HCT116 (cell line): Measurements from ENCODE around the gene KATNIP. TPM values are rescaled to one million over a fixed set of nuclear protein-coding genes. Genes with fewer than 3 reads are reported as not detected.

Experiments used
- ATAC-seq: fragments of 200-7000 bp; cut with Tn5 transposase; 2 replicates; pipeline ENCODE4 v1.9.1; 2020; ENCODE audit warnings: mild to moderate bottlenecking, moderate library complexity
- BruUV-seq: library from RNA; stranded (reverse); fragments of 400-500 nt; replicated peaks from 2 replicates; lab custom pipeline; 2021; lab: Mats Ljungman, UMichigan
- CTCF ChIA-PET: fragments of 300-600 bp; sonication (Branson Sonifier 250); formaldehyde crosslinking; loops from one replicate; lab custom pipeline; 2021; ENCODE audit warnings: antibody characterized with exemption; lab: Charles Lee
- POLR2A ChIA-PET: fragments of 300-600, 350-600 bp; sonication (Branson Sonifier 250); formaldehyde crosslinking; loops from one replicate; lab custom pipeline; 2021; ENCODE audit warnings: antibody characterized with exemption; lab: Charles Lee
- RAD21 ChIA-PET, 2 experiments: fragments of 300-600 bp; sonication (Branson Sonifier 250); formaldehyde crosslinking; loops; one replicate each; lab custom pipeline; 2023; ENCODE audit warnings: low total read pairs in 2 of 2; ENCODE audit not compliant: uncharacterized antibody in 2 of 2, unreplicated experiment in 2 of 2, low non-redundant PET in 1 of 2; lab: Charles Lee
- DNase-seq: peaks from one replicate; pipeline ENCODE4 v3.0.0-alpha.2; 2010; ENCODE audit warnings: low read depth, low spot score
- H2AFZ ChIP-seq: fragments of 200-600 bp; shearing (Covaris generic), sonication (generic); 2 replicates; pipeline ENCODE4 v1.6.1; 2017; ENCODE audit warnings: low read depth, mixed run types, mixed read lengths, antibody characterized with exemption, low read length; ENCODE audit not compliant: poor library complexity, severe bottlenecking
- H3K27ac ChIP-seq: 2 replicates; pipeline ENCODE4 v1.5.1; 2012; ENCODE audit warnings: low read depth, low read length
- H3K27me3 ChIP-seq: fragments of 200-600 bp; sonication (generic); 2 replicates; pipeline ENCODE4 v1.6.1; 2016; ENCODE audit warnings: mixed run types, low read length, mixed read lengths; ENCODE audit not compliant: insufficient read depth
- H3K36me3 ChIP-seq, 2 experiments: fragments of 200-500 bp in 1 of 2; fragments of 200-600 bp in 1 of 2; sonication (Bioruptor generic) in 1 of 2; sonication (generic) in 1 of 2; 2 replicates each; pipeline versions ENCODE4 v1.5.1 to v1.6.1; 2014 to 2016; ENCODE audit warnings: low read length in 2 of 2, inconsistent platforms in 1 of 2, mixed read lengths in 1 of 2, mixed run types in 1 of 2; ENCODE audit not compliant: insufficient read depth in 2 of 2, control insufficient read depth in 1 of 2
- H3K4me1 ChIP-seq, 2 experiments: fragments of 200-600 bp in 1 of 2; sonication (generic) in 1 of 2; 2 replicates each; pipeline versions ENCODE4 v1.5.1 to v1.6.1; 2012 to 2017; ENCODE audit warnings: low read length in 2 of 2, inconsistent platforms in 1 of 2, mild to moderate bottlenecking in 1 of 2, mixed read lengths in 1 of 2, mixed run types in 1 of 2, moderate library complexity in 1 of 2; ENCODE audit not compliant: insufficient read depth in 2 of 2, control insufficient read depth in 1 of 2
- H3K4me2 ChIP-seq: fragments of 200-600 bp; sonication (generic); 2 replicates; pipeline ENCODE4 v1.6.1; 2017; ENCODE audit warnings: mixed run types, low read length, mixed read lengths
- H3K4me3 ChIP-seq, 2 experiments: fragments of 200-600 bp in 1 of 2; sonication (generic) in 1 of 2; replicated peaks in 1 of 2; 2 replicates each; pipeline ENCODE4 v1.5.1; 2011 to 2016; ENCODE audit warnings: low read length in 2 of 2, control low read depth in 1 of 2, low read depth in 1 of 2, mild to moderate bottlenecking in 1 of 2, mixed read lengths in 1 of 2, mixed run types in 1 of 2
- H3K79me2 ChIP-seq: fragments of 200-600 bp; sonication (generic); 2 replicates; pipeline ENCODE4 v1.6.1; 2017; ENCODE audit warnings: mild to moderate bottlenecking, mixed run types, low read length, moderate library complexity, mixed read lengths; ENCODE audit not compliant: insufficient read depth
- H3K9ac ChIP-seq: fragments of 200-600 bp; sonication (generic); 2 replicates; pipeline ENCODE4 v1.6.1; 2016; ENCODE audit warnings: low read length, mixed read lengths
- H3K9me2 ChIP-seq: fragments of 200-600 bp; sonication (generic), shearing (Covaris generic); 2 replicates; pipeline ENCODE4 v1.6.1; 2017; ENCODE audit warnings: mixed run types, mild to moderate bottlenecking, moderate library complexity; ENCODE audit not compliant: insufficient read depth
- H3K9me3 ChIP-seq, 2 experiments: fragments of 200-500 bp in 1 of 2; fragments of 200-600 bp in 1 of 2; sonication (Bioruptor generic) in 1 of 2; sonication (generic) in 1 of 2; 2 replicates each; pipeline ENCODE4 v1.6.1; 2014 to 2017; ENCODE audit warnings: low read length in 2 of 2, mixed read lengths in 2 of 2, inconsistent platforms in 1 of 2, low read depth in 1 of 2, mild to moderate bottlenecking in 1 of 2, mixed run types in 1 of 2, moderate library complexity in 1 of 2; ENCODE audit not compliant: control insufficient read depth in 1 of 2, insufficient read depth in 1 of 2
- H4K20me1 ChIP-seq: fragments of 200-600 bp; sonication (generic), shearing (Covaris generic); 2 replicates; pipeline ENCODE4 v1.6.1; 2017; ENCODE audit warnings: mixed run types, mild to moderate bottlenecking, moderate library complexity; ENCODE audit not compliant: insufficient read depth
- EGR1 ChIP-seq: IDR thresholded peaks from 2 replicates; pipeline ENCODE4 v1.6.1; 2012; ENCODE audit warnings: low read depth
- ELF1 ChIP-seq: IDR thresholded peaks from 2 replicates; pipeline ENCODE4 v1.6.1; 2012; ENCODE audit warnings: low read depth, borderline replicate concordance
- EZH2phosphoT487 ChIP-seq: fragments of 200-600 bp; IDR thresholded peaks from 2 replicates; pipeline ENCODE4 v1.6.1; 2018; ENCODE audit warnings: antibody characterized with exemption, borderline replicate concordance
- JUND ChIP-seq: IDR thresholded peaks from 2 replicates; pipeline ENCODE4 v1.6.1; 2012
- SIN3A ChIP-seq: IDR thresholded peaks from 2 replicates; pipeline ENCODE4 v1.6.1; 2012; ENCODE audit warnings: low read depth
- SP1 ChIP-seq: IDR thresholded peaks from 2 replicates; pipeline ENCODE4 v1.6.1; 2012; ENCODE audit warnings: low read depth
- TCF7L2 ChIP-seq: IDR thresholded peaks from 2 replicates; pipeline ENCODE4 v1.7.0; 2011; ENCODE audit warnings: borderline replicate concordance, inconsistent platforms; ENCODE audit not compliant: insufficient read depth, insufficient read length; ENCODE audit errors: extremely low read depth
- intact Hi-C: fragments of 100-400 bp; cut with micrococcal nuclease; formaldehyde crosslinking; loops from 2 replicates; pipeline ENCODE4 v1.10.0; 2022
- total RNA-seq: library from RNA; stranded (reverse); gene quantifications from one replicate; pipeline ENCODE4 v1.2.1, GENCODE V29; 2021; ENCODE audit not compliant: unreplicated experiment
- TF ChIP-seq, protein P1 (sequence below), 3 experiments: fragments of 200-600 bp in 1 of 3; sonication (generic) in 1 of 3; IDR thresholded peaks in 2 of 3; conservative IDR thresholded peaks in 1 of 3; 2 replicates each; pipeline ENCODE4 v1.5.1; 2012 to 2017; ENCODE audit warnings: low read depth in 2 of 3, low read length in 2 of 3, antibody characterized with exemption in 1 of 3, borderline replicate concordance in 1 of 3, control low read depth in 1 of 3, mild to moderate bottlenecking in 1 of 3, mixed read lengths in 1 of 3, mixed run types in 1 of 3, moderate library complexity in 1 of 3; ENCODE audit not compliant: insufficient read depth in 1 of 3
- TF ChIP-seq, protein P2 (sequence below): IDR thresholded peaks from 2 replicates; pipeline ENCODE4 v1.6.1; 2012

KATNIP gene
- total RNA-seq, 1 experiment from 2014 or later, result 23.8 TPM

DNA sequence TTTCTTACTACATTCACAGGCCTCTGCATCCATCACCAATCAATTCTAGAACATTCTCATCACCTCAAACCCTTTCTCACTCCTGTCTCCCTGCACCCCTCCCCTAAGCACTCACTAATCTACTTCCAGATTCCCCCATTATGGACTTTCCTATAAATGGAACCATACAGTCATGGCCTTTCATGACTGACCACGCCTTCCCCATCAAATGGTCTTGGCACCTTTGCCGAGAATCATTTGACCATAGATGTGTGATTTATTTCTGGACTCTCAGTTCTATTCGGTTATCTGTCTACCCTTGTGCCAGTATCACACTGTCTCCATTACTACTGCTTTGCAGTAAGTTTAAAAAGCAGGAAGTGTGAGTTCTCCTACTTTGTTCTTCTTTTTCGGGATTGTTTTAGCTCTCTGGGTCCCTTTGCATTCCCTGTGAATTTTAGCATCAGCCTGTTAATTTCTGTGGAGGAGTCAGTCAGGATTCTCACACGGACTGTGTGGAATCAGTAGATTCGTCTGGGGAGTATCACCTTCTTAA, 27.7 kb upstream of the KATNIP start:
- H3K4me3 ChIP-seq, result no peak overlapping the region
- no peak overlapping the region for H3K9ac ChIP-seq
- TF ChIP-seq, protein P1, sequence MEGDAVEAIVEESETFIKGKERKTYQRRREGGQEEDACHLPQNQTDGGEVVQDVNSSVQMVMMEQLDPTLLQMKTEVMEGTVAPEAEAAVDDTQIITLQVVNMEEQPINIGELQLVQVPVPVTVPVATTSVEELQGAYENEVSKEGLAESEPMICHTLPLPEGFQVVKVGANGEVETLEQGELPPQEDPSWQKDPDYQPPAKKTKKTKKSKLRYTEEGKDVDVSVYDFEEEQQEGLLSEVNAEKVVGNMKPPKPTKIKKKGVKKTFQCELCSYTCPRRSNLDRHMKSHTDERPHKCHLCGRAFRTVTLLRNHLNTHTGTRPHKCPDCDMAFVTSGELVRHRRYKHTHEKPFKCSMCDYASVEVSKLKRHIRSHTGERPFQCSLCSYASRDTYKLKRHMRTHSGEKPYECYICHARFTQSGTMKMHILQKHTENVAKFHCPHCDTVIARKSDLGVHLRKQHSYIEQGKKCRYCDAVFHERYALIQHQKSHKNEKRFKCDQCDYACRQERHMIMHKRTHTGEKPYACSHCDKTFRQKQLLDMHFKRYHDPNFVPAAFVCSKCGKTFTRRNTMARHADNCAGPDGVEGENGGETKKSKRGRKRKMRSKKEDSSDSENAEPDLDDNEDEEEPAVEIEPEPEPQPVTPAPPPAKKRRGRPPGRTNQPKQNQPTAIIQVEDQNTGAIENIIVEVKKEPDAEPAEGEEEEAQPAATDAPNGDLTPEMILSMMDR (IDR thresholded peaks at IDR 0.05 in 2 of 3, conservative IDR thresholded peaks at IDR 0.05 in 1 of 3; ENCODE audit: borderline replicate concordance in 1 of 3, insufficient read depth in 1 of 3, low read depth in 2 of 3, low read length in 2 of 3), result no peak
- TF ChIP-seq EZH2phosphoT487, result no peak
- TF ChIP-seq SIN3A, result no peak
- TF ChIP-seq, all 23 proteins: peak for 0
- DNase-seq (no peak), ATAC-seq (no peak)
- H3K27me3 ChIP-seq, result no peaks in the 10 kb centered on the region
- H3K4me1 ChIP-seq, result no peaks in the 10 kb centered on the region
- no peaks in the 10 kb centered on the region for H3K9me2 ChIP-seq
- H2AFZ ChIP-seq, result no peak overlapping the region
- intact Hi-C loops, result no loop called here
- no peaks in the 10 kb centered on the region for H3K9me3 ChIP-seq
- H3K36me3 ChIP-seq, result peaks cover 38% of the 10 kb centered on the region in 2 experiments
- ChIA-PET CTCF (no interaction called here), POLR2A (no interaction called here), RAD21 (no interaction called here)
- no TSS peak for BruUV-seq
- no peaks in the 10 kb centered on the region for H4K20me1 ChIP-seq
- H3K27ac ChIP-seq, result no peak overlapping the region
- no peak overlapping the region for H3K4me2 ChIP-seq
- no peaks in the 10 kb centered on the region for H3K79me2 ChIP-seq

DNA sequence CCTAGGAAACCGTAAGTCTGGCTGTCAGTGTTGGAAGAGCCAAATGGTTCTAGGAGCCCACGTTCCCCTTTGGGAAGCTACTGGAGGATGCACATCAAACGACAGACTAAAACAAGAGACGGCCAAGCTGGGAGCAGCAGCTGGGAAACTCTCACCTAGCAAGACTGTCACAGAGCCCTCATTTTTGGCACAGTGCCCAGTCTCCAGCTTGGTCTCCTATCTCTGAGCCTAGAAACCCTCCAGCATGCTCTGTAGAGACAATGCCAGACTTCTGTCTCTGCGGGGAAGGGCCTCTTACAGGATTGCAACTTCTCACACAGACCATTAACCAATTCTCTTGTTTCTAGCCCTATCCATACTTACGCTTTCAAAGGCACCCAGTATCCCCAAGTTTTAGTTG, 23.8 kb upstream of the KATNIP start:
- Histone ChIP-seq H4K20me1 (no peaks in the 10 kb centered on the region), H3K27me3 (no peaks in the 10 kb centered on the region), H3K27ac (no peak overlapping the region), H3K79me2 (no peaks in the 10 kb centered on the region), H3K36me3 (peaks cover 46 to 59% of the 10 kb centered on the region in 2 experiments), H2AFZ (no peak overlapping the region), H3K4me2 (no peak overlapping the region), H3K9me2 (no peaks in the 10 kb centered on the region), H3K4me3 (no peak overlapping the region), H3K4me1 (no peaks in the 10 kb centered on the region), H3K9me3 (no peaks in the 10 kb centered on the region), H3K9ac (no peak overlapping the region)
- BruUV-seq, result no TSS peak
- DNase-seq, result no peak
- intact Hi-C loops, result no loop called here
- CTCF ChIA-PET, result no interaction called here
- POLR2A ChIA-PET, result no interaction called here
- no peak for TF ChIP-seq TCF7L2
- TF ChIP-seq, protein P2, sequence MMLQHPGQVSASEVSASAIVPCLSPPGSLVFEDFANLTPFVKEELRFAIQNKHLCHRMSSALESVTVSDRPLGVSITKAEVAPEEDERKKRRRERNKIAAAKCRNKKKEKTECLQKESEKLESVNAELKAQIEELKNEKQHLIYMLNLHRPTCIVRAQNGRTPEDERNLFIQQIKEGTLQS, result no peak
- TF ChIP-seq EGR1, result no peak
- no peak for TF ChIP-seq ELF1
- TF ChIP-seq JUND, result no peak
- no peak for TF ChIP-seq SP1
- ATAC-seq, result no peak
- RAD21 ChIA-PET, result no interaction called here
